K562 (cell line): Measurements from ENCODE around the gene MANBA. TPM values are rescaled to one million over a fixed set of nuclear protein-coding genes. Genes with fewer than 3 reads are reported as not detected.

Experiments
- ATAC-seq: fragments of 200-7000 bp; cut with Tn5 transposase; 3 replicates; pipeline ENCODE4 v1.9.1; 2020; ENCODE audit warnings: moderate library complexity
- BruUV-seq: library from RNA; stranded (reverse); fragments of 400-500 nt; replicated peaks from 2 replicates; lab custom pipeline; 2021; lab: Mats Ljungman, UMichigan
- CTCF ChIA-PET: fragments of 300-600 bp; formaldehyde crosslinking; extraction: SDS; loops from one replicate; lab custom pipeline; 2021; ENCODE audit warnings: low intra/inter-chr PET ratio; lab: Yijun Ruan, JAX
- POLR2A ChIA-PET: fragments of 300-600, 350-650 bp; sonication (Branson Sonifier 250); formaldehyde crosslinking; extraction: SDS; loops from one replicate; lab custom pipeline; 2021; ENCODE audit warnings: antibody characterized with exemption, inconsistent platforms; lab: Yijun Ruan, JAX
- DNase-seq, 4 experiments: peaks; one replicate each; pipeline versions ENCODE4 v3.0.0 to v3.0.0-alpha.2; 2011 to 2018; ENCODE audit warnings: low spot score in 3 of 4, mixed read lengths in 3 of 4; ENCODE audit errors: extremely low read depth in 1 of 4
- FAIRE-seq: peaks from 2 replicates; lab custom pipeline; 2011; peaks lifted over from hg19 to GRCh38; lab: Jason Lieb, UNC
- H2AFZ ChIP-seq: 2 replicates; pipeline ENCODE4 v1.6.0; 2011; ENCODE audit warnings: low read depth, low read length, control low read depth, inconsistent platforms
- H3K27ac ChIP-seq: fragments of 200-600 bp; 3 replicates; pipeline ENCODE4 v1.8.0; 2011; ENCODE audit warnings: low read depth, mild to moderate bottlenecking, control low read depth, inconsistent platforms, low read length, moderate library complexity, mixed read lengths; ENCODE audit errors: extremely low read depth
- H3K27me3 ChIP-seq, 2 experiments: fragments of 300-600 bp in 1 of 2; 2 replicates in 1 of 2; 3 replicates in 1 of 2; pipeline versions ENCODE4 v1.6.0 to v1.8.0; 2011; ENCODE audit warnings: inconsistent platforms in 2 of 2, low read length in 2 of 2, mild to moderate bottlenecking in 1 of 2, mixed read lengths in 1 of 2, moderate library complexity in 1 of 2; ENCODE audit not compliant: control insufficient read depth in 2 of 2, insufficient read depth in 2 of 2
- H3K36me3 ChIP-seq: fragments of 300-600 bp; 3 replicates; pipeline ENCODE4 v1.8.0; 2011; ENCODE audit warnings: mild to moderate bottlenecking, low read length, inconsistent platforms; ENCODE audit not compliant: control insufficient read depth, insufficient read depth
- H3K4me1 ChIP-seq, 2 experiments: fragments of 200-600 bp in 1 of 2; replicated peaks in 1 of 2; 2 replicates in 1 of 2; 3 replicates in 1 of 2; pipeline versions ENCODE4 v1.5.1 to v1.8.0; 2011; ENCODE audit warnings: inconsistent platforms in 2 of 2, low read length in 2 of 2, mild to moderate bottlenecking in 1 of 2, mixed read lengths in 1 of 2, moderate library complexity in 1 of 2; ENCODE audit not compliant: control insufficient read depth in 2 of 2, insufficient read depth in 2 of 2
- H3K4me2 ChIP-seq: 2 replicates; pipeline ENCODE4 v1.6.1; 2011; ENCODE audit warnings: low read length, control low read depth, inconsistent platforms, mixed read lengths; ENCODE audit not compliant: insufficient read depth
- H3K4me3 ChIP-seq: fragments of 200-600 bp; sonication (generic), shearing (Covaris generic); 2 replicates; pipeline ENCODE4 v1.5.1; 2016; ENCODE audit warnings: control low read depth, inconsistent platforms
- H3K79me2 ChIP-seq: fragments of 200-600 bp; 3 replicates; pipeline ENCODE4 v1.8.0; 2011; ENCODE audit warnings: low read length, inconsistent platforms; ENCODE audit not compliant: control insufficient read depth, insufficient read depth
- H3K9ac ChIP-seq, 2 experiments: 2 replicates each; pipeline versions ENCODE4 v1.6.0 to v1.6.1; 2011; ENCODE audit warnings: low read depth in 2 of 2, low read length in 2 of 2, control low read depth in 1 of 2, inconsistent platforms in 1 of 2, mild to moderate bottlenecking in 1 of 2, mixed read lengths in 1 of 2; ENCODE audit not compliant: insufficient read depth in 1 of 2
- H3K9me1 ChIP-seq: one replicate; pipeline ENCODE4 v1.6.0; 2011; ENCODE audit warnings: inconsistent platforms, mild to moderate bottlenecking, low read length, moderate library complexity; ENCODE audit not compliant: control insufficient read depth, insufficient read depth
- H3K9me3 ChIP-seq: replicated peaks from 2 replicates; pipeline ENCODE4 v1.5.1; 2011; ENCODE audit warnings: low read depth, low read length, inconsistent platforms; ENCODE audit not compliant: control insufficient read depth, insufficient read depth
- H4K20me1 ChIP-seq: replicated peaks from 2 replicates; pipeline ENCODE4 v1.6.1; 2011; ENCODE audit warnings: low read length, inconsistent platforms, mixed read lengths; ENCODE audit not compliant: control insufficient read depth, insufficient read depth
- MIER1 ChIP-seq: fragments of 450-650 bp; IDR thresholded peaks from 2 replicates; pipeline ENCODE4 v1.6.1; 2016; ENCODE audit warnings: antibody characterized with exemption, mild to moderate bottlenecking, low read depth
- NFIX ChIP-seq: fragments of 250-450 bp; sonication (Bioruptor Pico); IDR thresholded peaks from 2 replicates; pipeline ENCODE4 v1.4.0; 2020; ENCODE audit warnings: low read depth, mild to moderate bottlenecking, moderate library complexity
- TBP ChIP-seq: optimal IDR thresholded peaks from 2 replicates; pipeline ENCODE3; 2011; ENCODE audit warnings: low read depth, low read length, improper control_type of control experiment
- ZNF253 ChIP-seq: fragments of 250-450 bp; sonication (Bioruptor Pico); conservative IDR thresholded peaks from 2 replicates; pipeline ENCODE4 v1.6.1; 2021; ENCODE audit warnings: mild to moderate bottlenecking
- ZNF354B ChIP-seq: fragments of 250-450 bp; sonication (Bioruptor Pico); IDR thresholded peaks from 2 replicates; pipeline ENCODE4 v1.4.0; 2020
- ZNF586 ChIP-seq: fragments of 450-650 bp; formaldehyde crosslinking; conservative IDR thresholded peaks from 2 replicates; pipeline ENCODE4 v1.4.0; 2020; ENCODE audit warnings: mild to moderate bottlenecking, moderate library complexity
- WGBS: fragments of 100-300 bp; shearing (Covaris generic); methylation state at CpG from one replicate; pipeline ENCODE4 v1.1.6; 2016; ENCODE audit warnings: low coverage, mixed read lengths; ENCODE audit not compliant: insufficient coverage; ENCODE audit errors: missing lambda C conversion rate; 5-methylcytosine and 5-hydroxymethylcytosine counted together
- in situ Hi-C: fragments of 300-500 bp; cut with MboI; formaldehyde crosslinking; loops from 4 replicates; pipeline ENCODE4 v1.15.0; 2018; ENCODE audit warnings: inconsistent platforms, mixed read lengths
- intact Hi-C: fragments of 100-400 bp; cut with micrococcal nuclease; formaldehyde crosslinking; loops from 2 replicates; pipeline ENCODE4 v1.14.2; 2022
- polyA plus RNA-seq, 8 experiments: library from polyadenylated mRNA; depleted of rRNA in 4 of 8; stranded (reverse) in 5 of 8; unstranded in 3 of 8; fragments of >200 nt; fragmentation: Nextera tagmentation in 2 of 8; fragmentation: Illumina TruSeq in 1 of 8; extraction: Ambion mirVana in 2 of 8; extraction: Trizol in 1 of 8; gene quantifications; 2 replicates each; pipeline versions ENCODE4 v1.2.1 to v1.2.3, GENCODE V29; 2011 to 2014; ENCODE audit warnings: inconsistent platforms in 1 of 8, missing spikeins in 1 of 8
- total RNA-seq, 7 experiments: library from RNA; depleted of rRNA in 6 of 7; stranded (reverse); fragments of >200 nt in 6 of 7; fragmentation: Illumina TruSeq in 2 of 7; extraction: Trizol in 2 of 7; gene quantifications; 2 replicates each; pipeline versions ENCODE4 v1.2.1 to v1.2.3, GENCODE V29; 2011 to 2021; ENCODE audit warnings: low replicate concordance in 1 of 7
- TF ChIP-seq, protein P1 (sequence below): fragments of 450-650 bp; IDR thresholded peaks from 2 replicates; pipeline ENCODE4 v1.6.1; 2017; ENCODE audit warnings: antibody characterized with exemption, mild to moderate bottlenecking
- TF ChIP-seq, protein P2 (sequence below): sonication (generic); IDR thresholded peaks from 2 replicates; pipeline ENCODE4 v1.6.1; 2016

Gene MANBA
- total and polyA plus RNA-seq, 9 of the 15 experiments (the other 6 are each of a cell fraction or from before 2014, with no cell fraction given), result 1.8 to 12.9 (median 7.7) TPM

DNA sequence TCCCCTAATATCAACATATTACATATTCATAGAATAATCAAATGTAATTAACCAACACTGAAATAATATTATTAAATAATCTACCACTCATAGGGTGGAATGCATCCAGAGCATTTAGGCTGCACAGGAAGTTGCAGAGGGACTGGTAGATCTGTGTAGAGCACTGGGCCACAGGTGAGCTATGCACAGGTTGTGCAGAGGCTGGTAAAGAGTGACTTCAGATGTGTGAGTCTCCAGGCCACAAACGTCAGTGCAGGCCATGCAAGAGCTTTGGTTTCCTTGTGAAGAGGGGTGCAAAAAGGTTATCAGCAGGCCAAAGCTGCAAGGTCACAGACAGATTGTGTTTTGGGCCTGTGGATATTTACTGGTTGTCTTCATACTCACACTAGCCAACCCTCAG is 25.5 kb upstream of the MANBA start:
- Histone ChIP-seq H3K9me3 (no peaks in the 10 kb centered on the region), H3K4me1 (no peaks in the 10 kb centered on the region; a peak in 2 of 5 replicates), H3K4me2 (no peak overlapping the region), H3K9me1 (no peaks in the 10 kb centered on the region), H3K4me3 (no peak overlapping the region), H3K36me3 (peaks cover under 1% of the 10 kb centered on the region; the same call in 2 of the 3 replicates)
- ChIA-PET POLR2A (interaction anchor here (1.0 to 1.1 kb wide), 2 partner anchors 17 to 41 kb away, joined by 3 read pairs; partner anchors contain the start of gene UBE2D3), CTCF (no interaction called here)
- FAIRE-seq, result no peak
- in situ Hi-C loops, result no loop called here
- BruUV-seq, result no TSS peak
- TF ChIP-seq ZNF253 (CRISPR knock-in tag), result no peak
- TF ChIP-seq NFIX, result no peak
- TF ChIP-seq MIER1, result no peak
- TF ChIP-seq ZNF354B (CRISPR knock-in tag), result no peak
- TF ChIP-seq ZNF586 (CRISPR knock-in tag), result no peak
- no peak for TF ChIP-seq TBP
- TF ChIP-seq, protein P1, sequence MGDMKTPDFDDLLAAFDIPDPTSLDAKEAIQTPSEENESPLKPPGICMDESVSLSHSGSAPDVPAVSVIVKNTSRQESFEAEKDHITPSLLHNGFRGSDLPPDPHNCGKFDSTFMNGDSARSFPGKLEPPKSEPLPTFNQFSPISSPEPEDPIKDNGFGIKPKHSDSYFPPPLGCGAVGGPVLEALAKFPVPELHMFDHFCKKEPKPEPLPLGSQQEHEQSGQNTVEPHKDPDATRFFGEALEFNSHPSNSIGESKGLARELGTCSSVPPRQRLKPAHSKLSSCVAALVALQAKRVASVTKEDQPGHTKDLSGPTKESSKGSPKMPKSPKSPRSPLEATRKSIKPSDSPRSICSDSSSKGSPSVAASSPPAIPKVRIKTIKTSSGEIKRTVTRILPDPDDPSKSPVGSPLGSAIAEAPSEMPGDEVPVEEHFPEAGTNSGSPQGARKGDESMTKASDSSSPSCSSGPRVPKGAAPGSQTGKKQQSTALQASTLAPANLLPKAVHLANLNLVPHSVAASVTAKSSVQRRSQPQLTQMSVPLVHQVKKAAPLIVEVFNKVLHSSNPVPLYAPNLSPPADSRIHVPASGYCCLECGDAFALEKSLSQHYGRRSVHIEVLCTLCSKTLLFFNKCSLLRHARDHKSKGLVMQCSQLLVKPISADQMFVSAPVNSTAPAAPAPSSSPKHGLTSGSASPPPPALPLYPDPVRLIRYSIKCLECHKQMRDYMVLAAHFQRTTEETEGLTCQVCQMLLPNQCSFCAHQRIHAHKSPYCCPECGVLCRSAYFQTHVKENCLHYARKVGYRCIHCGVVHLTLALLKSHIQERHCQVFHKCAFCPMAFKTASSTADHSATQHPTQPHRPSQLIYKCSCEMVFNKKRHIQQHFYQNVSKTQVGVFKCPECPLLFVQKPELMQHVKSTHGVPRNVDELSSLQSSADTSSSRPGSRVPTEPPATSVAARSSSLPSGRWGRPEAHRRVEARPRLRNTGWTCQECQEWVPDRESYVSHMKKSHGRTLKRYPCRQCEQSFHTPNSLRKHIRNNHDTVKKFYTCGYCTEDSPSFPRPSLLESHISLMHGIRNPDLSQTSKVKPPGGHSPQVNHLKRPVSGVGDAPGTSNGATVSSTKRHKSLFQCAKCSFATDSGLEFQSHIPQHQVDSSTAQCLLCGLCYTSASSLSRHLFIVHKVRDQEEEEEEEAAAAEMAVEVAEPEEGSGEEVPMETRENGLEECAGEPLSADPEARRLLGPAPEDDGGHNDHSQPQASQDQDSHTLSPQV, result no peak
- TF ChIP-seq, protein P2, sequence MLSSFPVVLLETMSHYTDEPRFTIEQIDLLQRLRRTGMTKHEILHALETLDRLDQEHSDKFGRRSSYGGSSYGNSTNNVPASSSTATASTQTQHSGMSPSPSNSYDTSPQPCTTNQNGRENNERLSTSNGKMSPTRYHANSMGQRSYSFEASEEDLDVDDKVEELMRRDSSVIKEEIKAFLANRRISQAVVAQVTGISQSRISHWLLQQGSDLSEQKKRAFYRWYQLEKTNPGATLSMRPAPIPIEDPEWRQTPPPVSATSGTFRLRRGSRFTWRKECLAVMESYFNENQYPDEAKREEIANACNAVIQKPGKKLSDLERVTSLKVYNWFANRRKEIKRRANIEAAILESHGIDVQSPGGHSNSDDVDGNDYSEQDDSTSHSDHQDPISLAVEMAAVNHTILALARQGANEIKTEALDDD, result no peak
- TF ChIP-seq, all 486 proteins: peak for 0
- Histone ChIP-seq H3K27ac (no peak overlapping the region), H2AFZ (no peak overlapping the region), H3K27me3 (no peaks in the 10 kb centered on the region), H3K79me2 (no peaks in the 10 kb centered on the region), H3K9ac (no peak overlapping the region), H4K20me1 (no peaks in the 10 kb centered on the region)
- intact Hi-C loops, result no loop called here
- ATAC-seq (no peak; the same call in 1 of the 3 replicates), DNase-seq (no peak)
- 5% methylated on average over 1 of the region's 1 CpG for WGBS
